Right lobe of liver (tissue), 4 donors: Measurements from ENCODE around the gene FAU.

Experiments
- POLR2A ChIP-seq: fragments of 450-650 bp; IDR thresholded peaks from one replicate; pipeline ENCODE4 v1.6.1; 2017; ENCODE audit warnings: antibody characterized with exemption, mild to moderate bottlenecking
- TF ChIP-seq, protein P1 (sequence below), 4 donors: fragments of 200-600 bp in 3 of 4; fragments of 450-650 bp in 1 of 4; IDR thresholded peaks; one replicate each; pipeline versions ENCODE4 v1.5.1 to v1.8.0; 2016 to 2022; ENCODE audit warnings: antibody characterized with exemption in 4 of 4, mild to moderate bottlenecking in 2 of 4
- donor health status: DM: no; HTN: no; CAD: no.
- donor health status: DM: no; HTN: no; CAD: no.
- donor health status: DM: no; HTN: yes; CAD: no.

- TF ChIP-seq, protein P1, sequence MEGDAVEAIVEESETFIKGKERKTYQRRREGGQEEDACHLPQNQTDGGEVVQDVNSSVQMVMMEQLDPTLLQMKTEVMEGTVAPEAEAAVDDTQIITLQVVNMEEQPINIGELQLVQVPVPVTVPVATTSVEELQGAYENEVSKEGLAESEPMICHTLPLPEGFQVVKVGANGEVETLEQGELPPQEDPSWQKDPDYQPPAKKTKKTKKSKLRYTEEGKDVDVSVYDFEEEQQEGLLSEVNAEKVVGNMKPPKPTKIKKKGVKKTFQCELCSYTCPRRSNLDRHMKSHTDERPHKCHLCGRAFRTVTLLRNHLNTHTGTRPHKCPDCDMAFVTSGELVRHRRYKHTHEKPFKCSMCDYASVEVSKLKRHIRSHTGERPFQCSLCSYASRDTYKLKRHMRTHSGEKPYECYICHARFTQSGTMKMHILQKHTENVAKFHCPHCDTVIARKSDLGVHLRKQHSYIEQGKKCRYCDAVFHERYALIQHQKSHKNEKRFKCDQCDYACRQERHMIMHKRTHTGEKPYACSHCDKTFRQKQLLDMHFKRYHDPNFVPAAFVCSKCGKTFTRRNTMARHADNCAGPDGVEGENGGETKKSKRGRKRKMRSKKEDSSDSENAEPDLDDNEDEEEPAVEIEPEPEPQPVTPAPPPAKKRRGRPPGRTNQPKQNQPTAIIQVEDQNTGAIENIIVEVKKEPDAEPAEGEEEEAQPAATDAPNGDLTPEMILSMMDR (IDR thresholded peaks at IDR 0.05): no peak
- TF ChIP-seq POLR2A: no peak
Observed at GRCh38 chr11:65135633-65136145, 13.8 kb upstream of the FAU start.
